SK-N-SH (cell line): ENCODE results near the gene FRAT2.

ENCODE experiments used
- CHD2 ChIP-seq: fragments of 150-350 bp; IDR thresholded peaks from 2 replicates; pipeline ENCODE4 v1.6.1; 2018; ENCODE audit warnings: low read length; ENCODE audit not compliant: partially characterized antibody
- CTCF ChIP-seq: fragments of 200-600 bp; sonication (generic); IDR thresholded peaks from 2 replicates; pipeline ENCODE4 v1.6.1; 2017; ENCODE audit warnings: antibody characterized with exemption, mild to moderate bottlenecking, moderate library complexity
- JUND ChIP-seq: IDR thresholded peaks from 2 replicates; pipeline ENCODE4 v1.4.0; 2012
- MEF2A ChIP-seq: IDR thresholded peaks from 2 replicates; pipeline ENCODE4 v1.4.0; 2012; ENCODE audit warnings: low read depth, borderline replicate concordance
- RFX5 ChIP-seq: IDR thresholded peaks from 2 replicates; pipeline ENCODE4 v1.6.1; 2012; ENCODE audit warnings: mild to moderate bottlenecking, improper control_type of control experiment, low read length
- SIN3A ChIP-seq: IDR thresholded peaks from 2 replicates; pipeline ENCODE4 v1.6.1; 2012; ENCODE audit warnings: low read depth, mild to moderate bottlenecking, low read length, moderate library complexity, borderline replicate concordance
- TAF1 ChIP-seq: IDR thresholded peaks from 2 replicates; pipeline ENCODE4 v1.6.1; 2012; ENCODE audit warnings: low read depth, mild to moderate bottlenecking, low read length, moderate library complexity, borderline replicate concordance
- TEAD4 ChIP-seq: IDR thresholded peaks from 2 replicates; pipeline ENCODE4 v1.4.0; 2012; ENCODE audit warnings: mild to moderate bottlenecking, borderline replicate concordance; ENCODE audit not compliant: insufficient read depth

- TF ChIP-seq CTCF (no peak), SIN3A (no peak), CHD2 (no peak), TAF1 (no peak), MEF2A (no peak), TEAD4 (no peak), JUND (no peak), RFX5 (no peak)
These were observed 48.6 kb upstream of the FRAT2 start for GRCh38 chr10:97383159-97383558.
